Choroid plexus epithelial cell (primary cell): ENCODE measurements around the gene TLE6.
"Not testable (repeated sequence)": the region's sequence is repeated elsewhere in the genome, so short reads cannot be mapped to it uniquely, and the experiment has no call there.

ENCODE experiments used
- DNase-seq: peaks from one replicate; pipeline ENCODE4 v3.0.0-alpha.2; 2010; ENCODE audit warnings: low read depth
- H3K4me3 ChIP-seq: 2 replicates; pipeline ENCODE4 v1.5.1; 2011; ENCODE audit warnings: low read depth, mild to moderate bottlenecking, control low read depth, low read length, moderate library complexity
- CTCF ChIP-seq: conservative IDR thresholded peaks from 2 replicates; pipeline ENCODE4 v1.5.1; 2011; ENCODE audit warnings: low read depth, mild to moderate bottlenecking, control low read depth, inconsistent platforms, low read length, moderate library complexity

Gene TLE6

GRCh38 chr19:2989236-2989946 is 12.0 kb downstream of the TLE6 start:
- no peak for DNase-seq
- no peak overlapping the region for H3K4me3 ChIP-seq
- TF ChIP-seq CTCF, result no peak

DNA sequence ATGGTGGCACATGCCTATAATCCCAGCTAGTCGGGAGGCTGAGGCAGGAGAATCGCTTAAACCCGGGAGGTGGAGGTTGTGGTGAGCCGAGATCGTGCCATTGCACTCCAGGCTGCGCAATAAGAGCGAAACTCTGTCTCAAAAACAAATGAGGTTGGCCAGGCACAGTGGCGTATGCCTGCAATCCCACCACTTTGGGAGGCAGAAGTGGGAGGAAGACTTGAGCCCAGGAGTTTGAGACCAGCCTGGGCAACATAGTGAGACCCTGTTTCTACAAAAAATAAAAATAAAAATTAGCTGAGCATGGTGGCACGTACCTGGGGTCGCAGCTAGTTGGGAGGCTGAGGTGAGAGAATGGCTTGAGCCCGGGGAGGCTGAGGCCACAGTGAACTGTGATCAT is 15.0 kb downstream of the TLE6 start:
- H3K4me3 ChIP-seq, DNase-seq: not testable (repeated sequence)

GRCh38 chr19:2992958-2993357 is 15.6 kb downstream of the TLE6 start:
- H3K4me3 ChIP-seq, result no peak overlapping the region
- TF ChIP-seq CTCF, result no peak
- DNase-seq, result no peak

DNA sequence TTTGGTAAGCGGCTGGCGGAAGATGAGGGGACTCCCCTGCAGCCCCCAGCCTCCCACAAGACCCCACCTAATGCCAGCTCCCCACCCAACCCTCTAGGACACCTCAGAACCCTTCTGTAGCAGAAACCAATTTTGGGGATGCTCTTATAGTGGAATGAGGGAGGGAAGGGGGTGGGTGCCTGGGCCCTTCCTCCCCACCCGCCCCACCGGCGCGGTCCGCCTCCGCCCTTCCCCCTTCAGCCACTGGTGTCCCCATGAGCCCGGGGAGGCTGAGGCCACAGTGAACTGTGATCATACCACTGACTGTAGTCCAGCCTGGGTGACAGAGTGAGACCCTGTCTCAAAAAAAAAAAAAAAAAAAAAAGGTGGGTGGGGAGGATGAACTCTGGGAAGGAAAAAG is 16.2 kb downstream of the TLE6 start:
- no peak overlapping the region for H3K4me3 ChIP-seq

DNA sequence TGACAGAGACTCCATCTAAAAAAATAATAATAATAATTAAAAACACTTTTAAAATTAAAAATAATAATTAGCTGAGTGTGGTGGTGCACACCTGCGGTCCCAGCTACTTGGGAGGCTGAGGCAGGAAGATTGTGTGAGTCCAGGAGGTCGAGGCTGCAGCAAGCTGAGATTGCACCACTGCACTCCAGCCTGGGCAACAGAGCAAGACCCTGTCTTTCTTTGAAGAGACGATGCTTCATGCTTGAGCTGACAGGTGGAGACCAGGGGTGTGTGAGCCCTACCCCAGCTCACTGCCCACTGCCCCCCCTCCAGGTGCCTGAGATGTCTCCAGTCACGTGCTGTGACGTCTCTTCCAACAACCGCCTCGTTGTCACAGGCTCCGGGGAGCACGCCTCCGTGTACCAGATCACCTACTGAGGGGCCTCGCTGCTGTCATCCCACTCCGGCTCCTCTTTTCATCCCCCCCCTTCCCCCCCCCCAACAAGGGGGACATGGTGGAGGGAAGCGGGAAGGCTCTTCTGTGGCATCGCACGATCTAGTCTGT is 17.3 kb downstream of the TLE6 start:
- no peak for TF ChIP-seq CTCF
- DNase-seq, result no peak
- H3K4me3 ChIP-seq, result no peak overlapping the region

More for the DNA sequence above, 16.2 kb downstream of the TLE6 start:
- TF ChIP-seq CTCF, result no peak
- no peak for DNase-seq

GRCh38 chr19:2997720-2998119 is 20.4 kb downstream of the TLE6 start:
- H3K4me3 ChIP-seq, result no peak overlapping the region
- no peak for TF ChIP-seq CTCF
- no peak for DNase-seq

DNA sequence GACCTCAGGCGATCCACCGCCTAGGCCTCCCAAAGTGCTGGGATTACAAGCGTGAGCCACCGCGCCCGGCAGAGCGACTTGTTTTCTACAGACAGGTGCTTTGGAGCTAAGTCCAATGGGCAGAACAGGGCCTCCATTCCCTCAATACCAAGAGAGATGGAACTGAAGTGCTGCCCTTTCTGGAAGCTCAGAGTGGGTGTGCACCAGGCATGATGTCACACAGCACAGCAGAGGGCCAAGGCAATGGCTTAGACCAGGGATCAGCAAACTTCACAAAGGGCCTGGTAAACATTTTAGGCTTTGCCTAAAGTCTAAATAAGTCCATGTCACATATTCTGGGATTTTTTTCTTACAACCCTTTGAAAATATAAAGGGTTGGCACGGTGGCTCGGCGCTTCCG is 21.3 kb downstream of the TLE6 start:
- TF ChIP-seq CTCF, result no peak
- DNase-seq, result no peak
- no peak overlapping the region for H3K4me3 ChIP-seq
